Measurements from ENCODE around the gene IMPACT.
A peak's percentile ranks its signal among the peaks of the same experiment; 100 is the strongest.

The IMPACT gene

GRCh38 chr18:24388957-24389356 is 37.5 kb upstream of the IMPACT start:
- no peak overlapping the region for H3K27ac ChIP-seq
- H3K27me3 ChIP-seq = no peaks in the 10 kb centered on the region
- H3K4me3 ChIP-seq (ENCODE audit: low read depth in 1 of 2, low read length in 1 of 2) = no peak overlapping the region
- no peaks in the 10 kb centered on the region for H3K36me3 ChIP-seq
- no peaks in the 10 kb centered on the region for H3K9me3 ChIP-seq
- TF ChIP-seq CTCF (IDR thresholded peaks at IDR 0.05) = no peak
- H3K4me1 ChIP-seq (ENCODE audit: control insufficient read depth in 1 of 2, insufficient read depth in 1 of 2, low read depth in 1 of 2, low read length in 1 of 2) = peaks cover 29 to 30% of the 10 kb centered on the region in 2 experiments

GRCh38 chr18:24395049-24395795 is 31.2 kb upstream of the IMPACT start:
- H3K4me3 ChIP-seq (ENCODE audit: low read depth in 1 of 2, low read length in 1 of 2) = no peak overlapping the region
- H3K4me1 ChIP-seq (ENCODE audit: control insufficient read depth in 1 of 2, insufficient read depth in 1 of 2, low read depth in 1 of 2, low read length in 1 of 2) = peaks cover 24 to 28% of the 10 kb centered on the region in 2 experiments
- no peak overlapping the region for H3K27ac ChIP-seq

GRCh38 chr18:24396082-24396633 is 30.3 kb upstream of the IMPACT start:
- Histone ChIP-seq H3K36me3 (no peaks in the 10 kb centered on the region), H3K4me1 (ENCODE audit: control insufficient read depth in 1 of 2, insufficient read depth in 1 of 2, low read depth in 1 of 2, low read length in 1 of 2) (peaks cover 18 to 22% of the 10 kb centered on the region in 2 experiments), H3K27me3 (no peaks in the 10 kb centered on the region), H3K27ac (no peak overlapping the region), H3K4me3 (ENCODE audit: low read depth in 1 of 2, low read length in 1 of 2) (no peak overlapping the region), H3K9me3 (no peaks in the 10 kb centered on the region)
- no peak for TF ChIP-seq CTCF (IDR thresholded peaks at IDR 0.05)

More at GRCh38 chr18:24395049-24395795, 31.2 kb upstream of the IMPACT start:
- no peak for TF ChIP-seq CTCF (IDR thresholded peaks at IDR 0.05)
- Histone ChIP-seq H3K27me3 (no peaks in the 10 kb centered on the region), H3K9me3 (no peaks in the 10 kb centered on the region), H3K36me3 (no peaks in the 10 kb centered on the region)

GRCh38 chr18:24397131-24397693 is 29.3 kb upstream of the IMPACT start:
- no peaks in the 10 kb centered on the region for H3K9me3 ChIP-seq
- H3K36me3 ChIP-seq = no peaks in the 10 kb centered on the region
- H3K4me1 ChIP-seq (ENCODE audit: control insufficient read depth in 1 of 2, insufficient read depth in 1 of 2, low read depth in 1 of 2, low read length in 1 of 2) = peaks cover 17 to 21% of the 10 kb centered on the region in 2 experiments
- no peaks in the 10 kb centered on the region for H3K27me3 ChIP-seq
- H3K4me3 ChIP-seq (ENCODE audit: low read depth in 1 of 2, low read length in 1 of 2) = peak overlapping the region; percentile 80 to 89
- no peak for TF ChIP-seq CTCF (IDR thresholded peaks at IDR 0.05)
- peak overlapping the region; percentile 68 for H3K27ac ChIP-seq

- Histone ChIP-seq H3K27ac (peak within 1 kb of the TSS; percentile 68), H3K36me3 (no peaks in the 10 kb centered on the region), H3K9me3 (no peaks in the 10 kb centered on the region), H3K4me1 (ENCODE audit: control insufficient read depth in 1 of 2, insufficient read depth in 1 of 2, low read depth in 1 of 2, low read length in 1 of 2) (peaks cover 17 to 21% of the 10 kb centered on the region in 2 experiments), H3K4me3 (ENCODE audit: low read depth in 1 of 2, low read length in 1 of 2) (peak within 1 kb of the TSS; percentile 80 to 89), H3K27me3 (no peaks in the 10 kb centered on the region)
- peak; percentile 36 for TF ChIP-seq CTCF (IDR thresholded peaks at IDR 0.05)
Observed at GRCh38 chr18:24397694-24398368, 28.6 kb upstream of the IMPACT start, which contains the start of gene OSBPL1A. TSS of gene OSBPL1A (minus strand) at chr18:24397824. CDS start at chr18:24377533, 20,291 bp downstream.
